ENCODE measurements around the gene KRTAP16-1. TPM values are rescaled to one million over a fixed set of nuclear protein-coding genes. Genes with fewer than 3 reads are reported as not detected.

Gene KRTAP16-1
- total and polyA plus RNA-seq, 2 of the 13 experiments (the other 11 are each of a cell fraction or from before 2014, with no cell fraction given): not detected

GRCh38 chr17:41329279-41329948 is 20.3 kb upstream of the KRTAP16-1 start (continued):
- no peak for TF ChIP-seq NR0B2 (CRISPR knock-in tag; IDR thresholded peaks at IDR 0.05)
- no peak for TF ChIP-seq HOXD1 (CRISPR knock-in tag; IDR thresholded peaks at IDR 0.05)
- TF ChIP-seq ZFP91 (CRISPR knock-in tag; IDR thresholded peaks at IDR 0.05; ENCODE audit: borderline replicate concordance): peak; percentile 58; the same call in 1 of the 2 replicates
- TF ChIP-seq ZFX (CRISPR knock-in tag; IDR thresholded peaks at IDR 0.05; ENCODE audit: low read depth): peak; percentile 32; the same call in 1 of the 2 replicates
- no peak for TF ChIP-seq THAP11 (CRISPR knock-in tag; IDR thresholded peaks at IDR 0.05)
- no peak for TF ChIP-seq TRIM22 (IDR thresholded peaks at IDR 0.05)
- TF ChIP-seq ATF7-NPFF (CRISPR knock-in tag; IDR thresholded peaks at IDR 0.05; ENCODE audit: low read depth): no peak
- no peak for TF ChIP-seq ZHX1 (CRISPR knock-in tag; IDR thresholded peaks at IDR 0.05; ENCODE audit: low read depth)
- TF ChIP-seq NR1H2 (CRISPR knock-in tag; IDR thresholded peaks at IDR 0.05; ENCODE audit: borderline replicate concordance, low read depth): no peak
- TF ChIP-seq ZNF616 (CRISPR knock-in tag; IDR thresholded peaks at IDR 0.05; ENCODE audit: low read depth): no peak
- TF ChIP-seq GABPB1 (CRISPR knock-in tag; IDR thresholded peaks at IDR 0.05): peak; percentile 36
- TF ChIP-seq STAG1 (CRISPR knock-in tag; IDR thresholded peaks at IDR 0.05): peak; percentile 95
- TF ChIP-seq IRF2 (CRISPR knock-in tag; IDR thresholded peaks at IDR 0.05): 0 out of 2 replicates have a peak, but pooled peaks have one; percentile 32
- TF ChIP-seq ZNF275 (CRISPR knock-in tag; IDR thresholded peaks at IDR 0.05; ENCODE audit: borderline replicate concordance): no peak
- no peak for TF ChIP-seq CREB3 (CRISPR knock-in tag; IDR thresholded peaks at IDR 0.05)
- no peak for TF ChIP-seq ATF5 (CRISPR knock-in tag; IDR thresholded peaks at IDR 0.05; ENCODE audit: low read depth)
- TF ChIP-seq MAZ (IDR thresholded peaks at IDR 0.05; ENCODE audit: borderline replicate concordance, low read depth, low read length): 0 out of 2 replicates have a peak, but pooled peaks have one; percentile 31
- TF ChIP-seq MAZ (CRISPR knock-in tag; IDR thresholded peaks at IDR 0.05; ENCODE audit: low read depth): no peak
- peak; percentile 84 for TF ChIP-seq SMC3 (IDR thresholded peaks at IDR 0.05; ENCODE audit: low read length)
- 0 out of 2 replicates have a peak, but pooled peaks have one; percentile 35 for TF ChIP-seq ZNF556 (CRISPR knock-in tag; IDR thresholded peaks at IDR 0.05; ENCODE audit: borderline replicate concordance)

All from HepG2 (cell line).